K562 (cell line): ENCODE results near the gene ADSS2. TPM values are rescaled to one million over a fixed set of nuclear protein-coding genes. Genes with fewer than 3 reads are reported as not detected.

Experiments
- ATAC-seq: fragments of 200-7000 bp; cut with Tn5 transposase; 3 replicates; pipeline ENCODE4 v1.9.1; 2020; ENCODE audit warnings: moderate library complexity
- BruUV-seq: library from RNA; stranded (reverse); fragments of 400-500 nt; replicated peaks from 2 replicates; lab custom pipeline; 2021; lab: Mats Ljungman, UMichigan
- CTCF ChIA-PET: fragments of 300-600 bp; formaldehyde crosslinking; extraction: SDS; loops from one replicate; lab custom pipeline; 2021; ENCODE audit warnings: low intra/inter-chr PET ratio; lab: Yijun Ruan, JAX
- POLR2A ChIA-PET: fragments of 300-600, 350-650 bp; sonication (Branson Sonifier 250); formaldehyde crosslinking; extraction: SDS; loops from one replicate; lab custom pipeline; 2021; ENCODE audit warnings: antibody characterized with exemption, inconsistent platforms; lab: Yijun Ruan, JAX
- DNase-seq, 4 experiments: peaks; one replicate each; pipeline versions ENCODE4 v3.0.0 to v3.0.0-alpha.2; 2011 to 2018; ENCODE audit warnings: low spot score in 3 of 4, mixed read lengths in 3 of 4; ENCODE audit errors: extremely low read depth in 1 of 4
- FAIRE-seq: peaks from 2 replicates; lab custom pipeline; 2011; peaks lifted over from hg19 to GRCh38; lab: Jason Lieb, UNC
- H2AFZ ChIP-seq: 2 replicates; pipeline ENCODE4 v1.6.0; 2011; ENCODE audit warnings: low read depth, low read length, control low read depth, inconsistent platforms
- H3K27ac ChIP-seq: fragments of 200-600 bp; 3 replicates; pipeline ENCODE4 v1.8.0; 2011; ENCODE audit warnings: low read depth, mild to moderate bottlenecking, control low read depth, inconsistent platforms, low read length, moderate library complexity, mixed read lengths; ENCODE audit errors: extremely low read depth
- H3K27me3 ChIP-seq, 2 experiments: fragments of 300-600 bp in 1 of 2; 2 replicates in 1 of 2; 3 replicates in 1 of 2; pipeline versions ENCODE4 v1.6.0 to v1.8.0; 2011; ENCODE audit warnings: inconsistent platforms in 2 of 2, low read length in 2 of 2, mild to moderate bottlenecking in 1 of 2, mixed read lengths in 1 of 2, moderate library complexity in 1 of 2; ENCODE audit not compliant: control insufficient read depth in 2 of 2, insufficient read depth in 2 of 2
- H3K36me3 ChIP-seq: fragments of 300-600 bp; 3 replicates; pipeline ENCODE4 v1.8.0; 2011; ENCODE audit warnings: mild to moderate bottlenecking, low read length, inconsistent platforms; ENCODE audit not compliant: control insufficient read depth, insufficient read depth
- H3K4me1 ChIP-seq, 2 experiments: fragments of 200-600 bp in 1 of 2; replicated peaks in 1 of 2; 2 replicates in 1 of 2; 3 replicates in 1 of 2; pipeline versions ENCODE4 v1.5.1 to v1.8.0; 2011; ENCODE audit warnings: inconsistent platforms in 2 of 2, low read length in 2 of 2, mild to moderate bottlenecking in 1 of 2, mixed read lengths in 1 of 2, moderate library complexity in 1 of 2; ENCODE audit not compliant: control insufficient read depth in 2 of 2, insufficient read depth in 2 of 2
- H3K4me2 ChIP-seq: 2 replicates; pipeline ENCODE4 v1.6.1; 2011; ENCODE audit warnings: low read length, control low read depth, inconsistent platforms, mixed read lengths; ENCODE audit not compliant: insufficient read depth
- H3K4me3 ChIP-seq: fragments of 200-600 bp; sonication (generic), shearing (Covaris generic); 2 replicates; pipeline ENCODE4 v1.5.1; 2016; ENCODE audit warnings: control low read depth, inconsistent platforms
- H3K79me2 ChIP-seq: fragments of 200-600 bp; 3 replicates; pipeline ENCODE4 v1.8.0; 2011; ENCODE audit warnings: low read length, inconsistent platforms; ENCODE audit not compliant: control insufficient read depth, insufficient read depth
- H3K9ac ChIP-seq, 2 experiments: 2 replicates each; pipeline versions ENCODE4 v1.6.0 to v1.6.1; 2011; ENCODE audit warnings: low read depth in 2 of 2, low read length in 2 of 2, control low read depth in 1 of 2, inconsistent platforms in 1 of 2, mild to moderate bottlenecking in 1 of 2, mixed read lengths in 1 of 2; ENCODE audit not compliant: insufficient read depth in 1 of 2
- H3K9me1 ChIP-seq: one replicate; pipeline ENCODE4 v1.6.0; 2011; ENCODE audit warnings: inconsistent platforms, mild to moderate bottlenecking, low read length, moderate library complexity; ENCODE audit not compliant: control insufficient read depth, insufficient read depth
- H3K9me3 ChIP-seq: replicated peaks from 2 replicates; pipeline ENCODE4 v1.5.1; 2011; ENCODE audit warnings: low read depth, low read length, inconsistent platforms; ENCODE audit not compliant: control insufficient read depth, insufficient read depth
- H4K20me1 ChIP-seq: replicated peaks from 2 replicates; pipeline ENCODE4 v1.6.1; 2011; ENCODE audit warnings: low read length, inconsistent platforms, mixed read lengths; ENCODE audit not compliant: control insufficient read depth, insufficient read depth
- ARID1B ChIP-seq: fragments of 450-650 bp; IDR thresholded peaks from 2 replicates; pipeline ENCODE4 v1.6.1; 2016; ENCODE audit warnings: antibody characterized with exemption, mild to moderate bottlenecking, inconsistent platforms
- CBFA2T3 ChIP-seq: fragments of 450-650 bp; IDR thresholded peaks from 2 replicates; pipeline ENCODE4 v1.6.1; 2017
- MEIS2 ChIP-seq: fragments of 450-650 bp; IDR thresholded peaks from 2 replicates; pipeline ENCODE4 v1.6.1; 2014; ENCODE audit warnings: mild to moderate bottlenecking; ENCODE audit not compliant: partially characterized antibody
- SOX6 ChIP-seq: fragments of 450-650 bp; IDR thresholded peaks from 2 replicates; pipeline ENCODE4 v1.6.1; 2014; ENCODE audit warnings: mild to moderate bottlenecking
- WGBS: fragments of 100-300 bp; shearing (Covaris generic); methylation state at CpG from one replicate; pipeline ENCODE4 v1.1.6; 2016; ENCODE audit warnings: low coverage, mixed read lengths; ENCODE audit not compliant: insufficient coverage; ENCODE audit errors: missing lambda C conversion rate; 5-methylcytosine and 5-hydroxymethylcytosine counted together
- in situ Hi-C: fragments of 300-500 bp; cut with MboI; formaldehyde crosslinking; loops from 4 replicates; pipeline ENCODE4 v1.15.0; 2018; ENCODE audit warnings: inconsistent platforms, mixed read lengths
- intact Hi-C: fragments of 100-400 bp; cut with micrococcal nuclease; formaldehyde crosslinking; loops from 2 replicates; pipeline ENCODE4 v1.14.2; 2022
- polyA plus RNA-seq, 8 experiments: library from polyadenylated mRNA; depleted of rRNA in 4 of 8; stranded (reverse) in 5 of 8; unstranded in 3 of 8; fragments of >200 nt; fragmentation: Nextera tagmentation in 2 of 8; fragmentation: Illumina TruSeq in 1 of 8; extraction: Ambion mirVana in 2 of 8; extraction: Trizol in 1 of 8; gene quantifications; 2 replicates each; pipeline versions ENCODE4 v1.2.1 to v1.2.3, GENCODE V29; 2011 to 2014; ENCODE audit warnings: inconsistent platforms in 1 of 8, missing spikeins in 1 of 8
- total RNA-seq, 7 experiments: library from RNA; depleted of rRNA in 6 of 7; stranded (reverse); fragments of >200 nt in 6 of 7; fragmentation: Illumina TruSeq in 2 of 7; extraction: Trizol in 2 of 7; gene quantifications; 2 replicates each; pipeline versions ENCODE4 v1.2.1 to v1.2.3, GENCODE V29; 2011 to 2021; ENCODE audit warnings: low replicate concordance in 1 of 7
- TF ChIP-seq, protein P1 (sequence below): IDR thresholded peaks from 2 replicates; pipeline ENCODE4 v1.6.1; 2016; ENCODE audit warnings: missing genetic modification characterization, missing compliant biosample characterization

The ADSS2 gene
- total and polyA plus RNA-seq, 9 of the 15 experiments (the other 6 are each of a cell fraction or from before 2014, with no cell fraction given): 8.8 to 63.8 (median 59.4) TPM

DNA sequence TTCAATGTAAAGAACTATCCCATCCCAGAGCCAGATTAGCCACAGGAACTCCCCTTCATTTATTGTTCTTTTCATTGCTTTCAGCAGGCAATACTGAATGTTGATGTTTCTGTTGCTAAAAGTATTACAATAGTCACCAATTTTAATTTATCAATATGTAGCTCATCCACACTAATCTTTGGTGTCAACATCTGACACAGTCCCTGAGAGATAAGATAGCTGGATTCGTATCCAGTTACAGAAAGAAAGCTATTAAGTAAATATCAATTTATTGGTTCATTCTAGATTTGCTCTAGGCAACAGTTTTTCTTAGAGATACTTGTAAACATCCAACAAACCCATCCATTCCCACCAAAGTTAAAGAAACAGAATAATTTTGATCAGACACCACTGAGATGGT is 4.7 kb downstream of the ADSS2 start:
- ChIA-PET POLR2A (interaction anchor here (0.7 kb wide), 1 partner anchor 642 kb away, joined by 3 read pairs; no protein-coding TSS in a partner anchor), CTCF (no interaction called here)
- Histone ChIP-seq H2AFZ (no peak overlapping the region), H3K27ac (no peak overlapping the region; the same call in 2 of the 3 replicates), H3K36me3 (peaks cover 72% of the 10 kb centered on the region), H3K79me2 (peaks cover 94% of the 10 kb centered on the region), H3K4me3 (no peak overlapping the region), H3K27me3 (no peaks in the 10 kb centered on the region), H3K9me3 (no peaks in the 10 kb centered on the region), H3K4me2 (peak overlapping the region; percentile 21; the same call in 1 of the 2 replicates), H3K4me1 (peaks cover 11 to 27% of the 10 kb centered on the region in 2 experiments; a peak in 4 of 5 replicates), H3K9me1 (no peaks in the 10 kb centered on the region), H4K20me1 (no peaks in the 10 kb centered on the region), H3K9ac (peak overlapping the region in 1 of 2 experiments; percentile 23; a peak in 1 of 4 replicates)
- TF ChIP-seq, protein P1, sequence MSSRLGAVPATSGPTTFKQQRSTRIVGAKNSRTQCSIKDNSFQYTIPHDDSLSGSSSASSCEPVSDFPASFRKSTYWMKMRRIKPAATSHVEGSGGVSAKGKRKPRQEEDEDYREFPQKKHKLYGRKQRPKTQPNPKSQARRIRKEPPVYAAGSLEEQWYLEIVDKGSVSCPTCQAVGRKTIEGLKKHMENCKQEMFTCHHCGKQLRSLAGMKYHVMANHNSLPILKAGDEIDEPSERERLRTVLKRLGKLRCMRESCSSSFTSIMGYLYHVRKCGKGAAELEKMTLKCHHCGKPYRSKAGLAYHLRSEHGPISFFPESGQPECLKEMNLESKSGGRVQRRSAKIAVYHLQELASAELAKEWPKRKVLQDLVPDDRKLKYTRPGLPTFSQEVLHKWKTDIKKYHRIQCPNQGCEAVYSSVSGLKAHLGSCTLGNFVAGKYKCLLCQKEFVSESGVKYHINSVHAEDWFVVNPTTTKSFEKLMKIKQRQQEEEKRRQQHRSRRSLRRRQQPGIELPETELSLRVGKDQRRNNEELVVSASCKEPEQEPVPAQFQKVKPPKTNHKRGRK: no peak; the same call in 1 of the 2 replicates
- peak; percentile 11; the same call in 1 of the 2 replicates for TF ChIP-seq CBFA2T3
- peak; percentile 42 for TF ChIP-seq MEIS2
- TF ChIP-seq SOX6: 0 out of 2 replicates have a peak, but pooled peaks have one; percentile 15
- peak; percentile 47 for TF ChIP-seq ARID1B
- WGBS: 19% methylated on average over 1 of the region's 1 CpG
- no TSS peak for BruUV-seq
- ATAC-seq (no peak), FAIRE-seq (no peak), DNase-seq (no peak)
- intact Hi-C loops (no loop called here), in situ Hi-C loops (no loop called here)
